ENCODE results near the gene ZFAND6.
"Not testable (repeated sequence)": the region's sequence is repeated elsewhere in the genome, so short reads cannot be mapped to it uniquely, and the experiment has no call there.

The ZFAND6 gene

GRCh38 chr15:80090879-80091503, 31.5 kb downstream of the ZFAND6 start:
- H3K4me3 ChIP-seq (ENCODE audit: low read depth, low read length): no peak overlapping the region
- no peak for TF ChIP-seq CTCF (IDR thresholded peaks at IDR 0.05; ENCODE audit: low read depth, low read length)

GRCh38 chr15:80093854-80094418, 34.5 kb downstream of the ZFAND6 start:
- H3K4me3 ChIP-seq (ENCODE audit: low read depth, low read length): no peak overlapping the region
- no peak for TF ChIP-seq CTCF (IDR thresholded peaks at IDR 0.05; ENCODE audit: low read depth, low read length)

GRCh38 chr15:80095511-80095910, 36.0 kb downstream of the ZFAND6 start:
- no peak overlapping the region for H3K4me3 ChIP-seq (ENCODE audit: low read depth, low read length)
- TF ChIP-seq CTCF (IDR thresholded peaks at IDR 0.05; ENCODE audit: low read depth, low read length): no peak

- no peak overlapping the region for H3K4me3 ChIP-seq (ENCODE audit: low read depth, low read length)
- no peak for TF ChIP-seq CTCF (IDR thresholded peaks at IDR 0.05; ENCODE audit: low read depth, low read length)
These were observed 36.5 kb downstream of the ZFAND6 start for GRCh38 chr15:80095969-80096368.

- TF ChIP-seq CTCF (IDR thresholded peaks at IDR 0.05; ENCODE audit: low read depth, low read length): no peak
- no peak overlapping the region for H3K4me3 ChIP-seq (ENCODE audit: low read depth, low read length)
These were observed 38.9 kb downstream of the ZFAND6 start for GRCh38 chr15:80098341-80098740.

GRCh38 chr15:80099241-80099640, 39.8 kb downstream of the ZFAND6 start:
- TF ChIP-seq CTCF (IDR thresholded peaks at IDR 0.05; ENCODE audit: low read depth, low read length): no peak
- no peak overlapping the region for H3K4me3 ChIP-seq (ENCODE audit: low read depth, low read length)

- not testable (repeated sequence) for H3K4me3 ChIP-seq (ENCODE audit: low read depth, low read length)
These were observed 40.2 kb downstream of the ZFAND6 start for GRCh38 chr15:80099662-80100061.

GRCh38 chr15:80100247-80100646, 40.8 kb downstream of the ZFAND6 start:
- H3K4me3 ChIP-seq (ENCODE audit: low read depth, low read length): no peak overlapping the region

More at GRCh38 chr15:80100247-80100646, 40.8 kb downstream of the ZFAND6 start:
- no peak for TF ChIP-seq CTCF (IDR thresholded peaks at IDR 0.05; ENCODE audit: low read depth, low read length)

Measured in WI38 (cell line).